Calu3 (cell line): ENCODE data around the gene TSPYL1. TPM values are rescaled to one million over a fixed set of nuclear protein-coding genes. Genes with fewer than 3 reads are reported as not detected.

Experiments used
- BruUV-seq: library from RNA; stranded (reverse); fragments of 400-500 nt; replicated peaks from 2 replicates; lab custom pipeline; 2021; lab: Mats Ljungman, UMichigan
- CTCF ChIA-PET: fragments of 300-600 bp; sonication (Branson Sonifier 250); formaldehyde crosslinking; loops from one replicate; lab custom pipeline; 2022; ENCODE audit warnings: antibody characterized with exemption; lab: Charles Lee
- DNase-seq: peaks from one replicate; pipeline ENCODE4 v3.0.0; 2022
- H3K27ac Mint-ChIP-seq: one replicate; pipeline ENCODE4 v1.8.0; 2022; ENCODE audit warnings: mixed read lengths; ENCODE audit not compliant: unreplicated experiment
- H3K27me3 Mint-ChIP-seq: one replicate; pipeline ENCODE4 v1.8.0; 2022; ENCODE audit warnings: mixed read lengths; ENCODE audit not compliant: unreplicated experiment
- H3K36me3 Mint-ChIP-seq: one replicate; pipeline ENCODE4 v1.8.0; 2022; ENCODE audit warnings: mild to moderate bottlenecking, moderate library complexity, mixed read lengths; ENCODE audit not compliant: insufficient read depth, unreplicated experiment
- H3K4me1 Mint-ChIP-seq: one replicate; pipeline ENCODE4 v1.8.0; 2022; ENCODE audit warnings: mild to moderate bottlenecking, low read depth, mixed read lengths; ENCODE audit not compliant: unreplicated experiment
- H3K4me3 Mint-ChIP-seq: one replicate; pipeline ENCODE4 v1.8.0; 2022; ENCODE audit warnings: mild to moderate bottlenecking, low read depth, moderate library complexity, mixed read lengths; ENCODE audit not compliant: unreplicated experiment
- H3K9me3 Mint-ChIP-seq: one replicate; pipeline ENCODE4 v1.8.0; 2022; ENCODE audit warnings: low read depth, mixed read lengths; ENCODE audit not compliant: unreplicated experiment
- intact Hi-C: fragments of 100-400 bp; cut with micrococcal nuclease; formaldehyde crosslinking; loops from one replicate; pipeline ENCODE4 v1.10.0; 2022; ENCODE audit not compliant: unreplicated experiment
- total RNA-seq: library from RNA; stranded (reverse); gene quantifications from 2 replicates; pipeline ENCODE4 v1.2.3, GENCODE V29; 2022
- TF ChIP-seq, protein P1 (sequence below): fragments of 200-600 bp; IDR thresholded peaks from one replicate; pipeline ENCODE4 v1.8.0; 2022; ENCODE audit warnings: antibody characterized with exemption; ENCODE audit not compliant: unreplicated experiment

Gene TSPYL1
- total RNA-seq, 1 experiment from 2014 or later, result 79.0 TPM

DNA sequence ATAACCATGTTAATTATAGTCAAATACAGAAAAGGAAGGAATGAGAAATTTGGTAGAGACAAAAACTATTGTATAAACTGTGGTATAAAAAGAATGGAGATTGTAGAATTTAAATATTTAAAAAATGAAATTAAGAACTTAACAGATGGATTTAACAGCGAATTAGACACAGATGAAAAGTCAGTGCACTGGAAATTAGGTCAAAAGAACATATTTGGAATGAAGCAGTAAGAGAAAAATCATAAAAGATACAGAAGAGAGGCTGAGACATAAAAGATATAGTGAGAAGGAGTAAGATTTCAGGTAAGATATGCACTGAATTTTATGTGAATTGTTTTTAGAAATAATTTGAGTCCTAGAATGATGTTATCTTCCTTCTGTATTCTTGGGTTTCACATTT lies 39.9 kb downstream of the TSPYL1 start:
- Mint-ChIP-seq H3K9me3 (no peaks in the 10 kb centered on the region), H3K27ac (no peak overlapping the region), H3K27me3 (no peaks in the 10 kb centered on the region), H3K36me3 (peaks cover 7% of the 10 kb centered on the region), H3K4me1 (no peaks in the 10 kb centered on the region), H3K4me3 (no peak overlapping the region)
- DNase-seq, result no peak
- intact Hi-C loops, result no loop called here
- CTCF ChIA-PET, result no interaction called here
- no TSS peak for BruUV-seq
- TF ChIP-seq, protein P1, sequence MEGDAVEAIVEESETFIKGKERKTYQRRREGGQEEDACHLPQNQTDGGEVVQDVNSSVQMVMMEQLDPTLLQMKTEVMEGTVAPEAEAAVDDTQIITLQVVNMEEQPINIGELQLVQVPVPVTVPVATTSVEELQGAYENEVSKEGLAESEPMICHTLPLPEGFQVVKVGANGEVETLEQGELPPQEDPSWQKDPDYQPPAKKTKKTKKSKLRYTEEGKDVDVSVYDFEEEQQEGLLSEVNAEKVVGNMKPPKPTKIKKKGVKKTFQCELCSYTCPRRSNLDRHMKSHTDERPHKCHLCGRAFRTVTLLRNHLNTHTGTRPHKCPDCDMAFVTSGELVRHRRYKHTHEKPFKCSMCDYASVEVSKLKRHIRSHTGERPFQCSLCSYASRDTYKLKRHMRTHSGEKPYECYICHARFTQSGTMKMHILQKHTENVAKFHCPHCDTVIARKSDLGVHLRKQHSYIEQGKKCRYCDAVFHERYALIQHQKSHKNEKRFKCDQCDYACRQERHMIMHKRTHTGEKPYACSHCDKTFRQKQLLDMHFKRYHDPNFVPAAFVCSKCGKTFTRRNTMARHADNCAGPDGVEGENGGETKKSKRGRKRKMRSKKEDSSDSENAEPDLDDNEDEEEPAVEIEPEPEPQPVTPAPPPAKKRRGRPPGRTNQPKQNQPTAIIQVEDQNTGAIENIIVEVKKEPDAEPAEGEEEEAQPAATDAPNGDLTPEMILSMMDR, result no peak

GRCh38 chr6:116239256-116239655 lies 40.5 kb downstream of the TSPYL1 start:
- TF ChIP-seq, protein P1, result no peak
- Mint-ChIP-seq H3K36me3 (peaks cover 7% of the 10 kb centered on the region), H3K27ac (no peak overlapping the region), H3K4me1 (no peaks in the 10 kb centered on the region), H3K9me3 (no peaks in the 10 kb centered on the region), H3K27me3 (no peaks in the 10 kb centered on the region), H3K4me3 (no peak overlapping the region)
- no peak for DNase-seq
- intact Hi-C loops, result no loop called here
- CTCF ChIA-PET, result no interaction called here
- no TSS peak for BruUV-seq

DNA sequence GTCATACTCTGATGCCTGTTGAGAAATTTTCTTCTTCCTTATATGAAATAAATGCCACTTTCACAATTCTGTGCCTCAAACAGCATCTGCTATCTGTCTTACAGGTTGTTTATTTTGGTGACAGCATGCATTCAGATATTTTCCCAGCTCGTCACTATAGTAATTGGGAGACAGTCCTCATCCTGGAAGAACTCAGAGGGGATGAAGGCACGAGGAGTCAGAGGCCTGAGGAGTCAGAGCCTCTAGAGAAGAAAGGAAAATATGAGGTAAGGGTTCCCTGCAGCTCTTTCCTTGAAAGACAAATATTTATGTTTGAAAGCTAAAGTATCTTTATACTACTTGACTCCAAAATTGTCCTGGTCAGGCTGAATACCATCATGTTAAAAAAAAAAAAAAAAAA lies 41.6 kb downstream of the TSPYL1 start:
- TF ChIP-seq, protein P1, result no peak
- H3K27ac Mint-ChIP-seq, result no peak overlapping the region
- no peaks in the 10 kb centered on the region for H3K4me1 Mint-ChIP-seq
- CTCF ChIA-PET, result interaction anchor here (0.6 kb wide), 1 partner anchor 400 kb away, joined by 4 read pairs; no protein-coding TSS in a partner anchor
- no peak for DNase-seq
- H3K4me3 Mint-ChIP-seq, result no peak overlapping the region
- peaks cover 7% of the 10 kb centered on the region for H3K36me3 Mint-ChIP-seq
- intact Hi-C loops, result no loop called here
- H3K9me3 Mint-ChIP-seq, result no peaks in the 10 kb centered on the region
- no peaks in the 10 kb centered on the region for H3K27me3 Mint-ChIP-seq
- no TSS peak for BruUV-seq

DNA sequence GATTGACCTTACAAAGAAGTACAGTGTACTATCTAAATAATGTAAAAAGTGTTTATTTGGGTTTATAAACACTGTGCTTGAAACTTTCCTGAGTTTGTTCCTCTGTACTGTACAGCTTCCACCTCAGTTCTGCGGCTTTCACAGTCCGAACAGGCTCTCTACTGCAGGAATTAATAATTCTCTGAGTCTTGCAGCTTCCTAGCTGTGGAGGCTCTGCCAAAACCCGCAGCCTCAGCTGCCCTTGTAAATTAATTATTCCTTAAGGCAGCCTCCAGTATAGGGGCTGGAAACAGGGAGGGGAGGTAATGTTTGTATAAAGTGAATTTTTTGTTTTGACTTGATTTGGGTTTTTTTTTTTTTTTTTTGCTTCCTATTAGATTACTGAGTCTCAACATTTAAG lies 45.0 kb downstream of the TSPYL1 start:
- intact Hi-C loops, result no loop called here
- H3K9me3 Mint-ChIP-seq, result no peaks in the 10 kb centered on the region
- CTCF ChIA-PET, result interaction anchor here (0.7 kb wide), 1 partner anchor 112 kb away, joined by 5 read pairs; no protein-coding TSS in a partner anchor
- H3K27me3 Mint-ChIP-seq, result no peaks in the 10 kb centered on the region
- no peaks in the 10 kb centered on the region for H3K4me1 Mint-ChIP-seq
- no peak overlapping the region for H3K27ac Mint-ChIP-seq
- DNase-seq, result no peak
- H3K4me3 Mint-ChIP-seq, result no peak overlapping the region
- no TSS peak for BruUV-seq
- TF ChIP-seq, protein P1, result no peak
- peaks cover 7% of the 10 kb centered on the region for H3K36me3 Mint-ChIP-seq
